ENCODE results near the gene SCUBE1.
A peak's percentile ranks its signal among the peaks of the same experiment; 100 is the strongest.

The SCUBE1 gene

GRCh38 chr22:43343262-43343669 is at the start of gene SCUBE1:
TSS of gene SCUBE1 (minus strand) at chr22:43343372. CDS start at chr22:43343261, 111 bp downstream.
- no peak for TF ChIP-seq CTCF (IDR thresholded peaks at IDR 0.05; ENCODE audit: insufficient read depth, low read depth, low read length, missing control alignments)
- no peak within 1 kb of the TSS for H3K4me3 ChIP-seq (ENCODE audit: low read depth, low read length)
- DNase-seq (ENCODE audit: low read depth): no peak

- no peak for TF ChIP-seq CTCF (IDR thresholded peaks at IDR 0.05; ENCODE audit: insufficient read depth, low read depth, low read length, missing control alignments)
- no peak for DNase-seq (ENCODE audit: low read depth)
- H3K4me3 ChIP-seq (ENCODE audit: low read depth, low read length): no peak overlapping the region
Observed at GRCh38 chr22:43392385-43392989, 49.3 kb upstream of the SCUBE1 start.

- DNase-seq (ENCODE audit: low read depth): no peak
- TF ChIP-seq CTCF (IDR thresholded peaks at IDR 0.05; ENCODE audit: insufficient read depth, low read depth, low read length, missing control alignments): no peak
- no peak overlapping the region for H3K4me3 ChIP-seq (ENCODE audit: low read depth, low read length)
Observed at GRCh38 chr22:43391306-43391705, 48.1 kb upstream of the SCUBE1 start.

- no peak overlapping the region for H3K4me3 ChIP-seq (ENCODE audit: low read depth, low read length)
- TF ChIP-seq CTCF (IDR thresholded peaks at IDR 0.05; ENCODE audit: insufficient read depth, low read depth, low read length, missing control alignments): no peak
- DNase-seq (ENCODE audit: low read depth): no peak
Observed at GRCh38 chr22:43390872-43391271, 47.7 kb upstream of the SCUBE1 start.

- TF ChIP-seq CTCF (IDR thresholded peaks at IDR 0.05; ENCODE audit: insufficient read depth, low read depth, low read length, missing control alignments): no peak
- no peak overlapping the region for H3K4me3 ChIP-seq (ENCODE audit: low read depth, low read length)
- no peak for DNase-seq (ENCODE audit: low read depth)
Observed at GRCh38 chr22:43390166-43390565, 47.0 kb upstream of the SCUBE1 start.

- DNase-seq (ENCODE audit: low read depth): no peak
- no peak for TF ChIP-seq CTCF (IDR thresholded peaks at IDR 0.05; ENCODE audit: insufficient read depth, low read depth, low read length, missing control alignments)
- H3K4me3 ChIP-seq (ENCODE audit: low read depth, low read length): no peak overlapping the region
Observed at GRCh38 chr22:43389227-43389836, 46.2 kb upstream of the SCUBE1 start.

- peak; percentile 97 for TF ChIP-seq CTCF (IDR thresholded peaks at IDR 0.05; ENCODE audit: insufficient read depth, low read depth, low read length, missing control alignments)
- peak; percentile 78 for DNase-seq (ENCODE audit: low read depth)
- H3K4me3 ChIP-seq (ENCODE audit: low read depth, low read length): no peak overlapping the region
Observed at GRCh38 chr22:43388420-43388851, 45.3 kb upstream of the SCUBE1 start.
